Right ventricle myocardium inferior (tissue), 1 donor: ENCODE data around the gene SLC11A2. TPM values are rescaled to one million over a fixed set of nuclear protein-coding genes. Genes with fewer than 3 reads are reported as not detected.

Experiments used
- total RNA-seq: library from RNA; stranded (reverse); fragmentation: NEBNext Ultra II Directional; extraction: Animal tissue kit (Norgen Biotek cat#: 25700); gene quantifications from one replicate; pipeline ENCODE4 v1.2.1, GENCODE V29; 2021
- donor health status: DM: no; HTN: yes; CAD: no; lungs with severe emphysema.

SLC11A2 gene
- total RNA-seq, 1 donor from 2014 or later = 23.7 TPM

Other genes starting within 250 kb of the SLC11A2 start
- gene TMPRSS12, start 183.5 kb downstream of the SLC11A2 start, total RNA-seq = not detected
- gene HIGD1C, start 73.8 kb downstream of the SLC11A2 start, total RNA-seq = not detected
- 17.0 TPM for gene LETMD1, start 21.9 kb upstream of the SLC11A2 start, total RNA-seq
- gene CSRNP2, start 57.2 kb upstream of the SLC11A2 start, total RNA-seq = 25.7 TPM
- gene TFCP2, start 146.8 kb upstream of the SLC11A2 start, total RNA-seq = 22.3 TPM
- 8.6 TPM for gene POU6F1, start 191.7 kb upstream of the SLC11A2 start, total RNA-seq
- 136 TPM for gene DAZAP2, start 212.4 kb upstream of the SLC11A2 start, total RNA-seq
- 3.8 TPM for gene SMAGP, start 244.0 kb upstream of the SLC11A2 start, total RNA-seq